HepG2 (cell line): Measurements from ENCODE around the gene CRIM1. TPM values are rescaled to one million over a fixed set of nuclear protein-coding genes. Genes with fewer than 3 reads are reported as not detected.

Experiments used
- HDAC2 ChIP-seq: sonication (generic); formaldehyde crosslinking; IDR thresholded peaks from 2 replicates; pipeline ENCODE4 v1.4.0; 2020; ENCODE audit warnings: missing genetic modification reagents
- MED1 ChIP-seq: sonication (generic); formaldehyde crosslinking; IDR thresholded peaks from 2 replicates; pipeline ENCODE4 v1.4.0; 2020; ENCODE audit warnings: missing genetic modification reagents
- SOX13 ChIP-seq, 3 experiments: fragments of 450-650 bp in 1 of 3; sonication (generic) in 1 of 3; formaldehyde crosslinking in 1 of 3; IDR thresholded peaks in 2 of 3; conservative IDR thresholded peaks in 1 of 3; 2 replicates each; pipeline versions ENCODE4 v1.5.0 to v1.6.1; 2016 to 2020; ENCODE audit warnings: antibody characterized with exemption in 1 of 3, mild to moderate bottlenecking in 1 of 3, missing compliant biosample characterization in 1 of 3, missing genetic modification reagents in 1 of 3, moderate library complexity in 1 of 3
- ZFP1 ChIP-seq: IDR thresholded peaks from 2 replicates; pipeline ENCODE4 v1.6.1; 2016
- polyA plus RNA-seq, 8 experiments: library from polyadenylated mRNA; depleted of rRNA in 3 of 8; stranded (reverse) in 7 of 8; unstranded in 1 of 8; fragments of >200 nt; fragmentation: Illumina TruSeq in 4 of 8; extraction: Trizol in 4 of 8; gene quantifications; 2 replicates each; pipeline versions ENCODE4 v1.2.1 to v1.2.3, GENCODE V29; 2011 to 2016; ENCODE audit warnings: low read depth in 4 of 8, missing spikeins in 1 of 8, mixed read lengths in 1 of 8; ENCODE audit not compliant: insufficient read depth in 1 of 8
- total RNA-seq, 5 experiments: library from RNA; depleted of rRNA; stranded (reverse); fragments of >200 nt; fragmentation: Illumina TruSeq; extraction: Trizol; gene quantifications; 2 replicates each; pipeline ENCODE4 v1.2.3, GENCODE V29; 2016; ENCODE audit warnings: low read depth in 1 of 5
- TF ChIP-seq, protein P1 (sequence below): IDR thresholded peaks from 2 replicates; pipeline ENCODE4 v1.6.1; 2012; ENCODE audit warnings: low read depth, low read length, improper control_type of control experiment
- TF ChIP-seq, protein P2 (sequence below): sonication (generic); formaldehyde crosslinking; IDR thresholded peaks from 2 replicates; pipeline ENCODE4 v1.4.0; 2020; ENCODE audit warnings: missing genetic modification reagents, borderline replicate concordance
- TF ChIP-seq, protein P3 (sequence below): sonication (generic); formaldehyde crosslinking; IDR thresholded peaks from 2 replicates; pipeline ENCODE4 v1.4.0; 2020; ENCODE audit warnings: missing genetic modification reagents
- TF ChIP-seq, protein P4 (sequence below): sonication (generic); formaldehyde crosslinking; IDR thresholded peaks from 2 replicates; pipeline ENCODE4 v1.8.0; 2022; ENCODE audit warnings: mild to moderate bottlenecking, missing genetic modification reagents, moderate library complexity
- TF ChIP-seq, protein P5 (sequence below): sonication (generic); formaldehyde crosslinking; IDR thresholded peaks from 2 replicates; pipeline ENCODE4 v1.5.1; 2020; ENCODE audit warnings: mild to moderate bottlenecking, missing genetic modification reagents, borderline replicate concordance

CRIM1 gene
- total and polyA plus RNA-seq, 2 of the 13 experiments (the other 11 are each of a cell fraction or from before 2014, with no cell fraction given), result 39.1 to 69.9 TPM

DNA sequence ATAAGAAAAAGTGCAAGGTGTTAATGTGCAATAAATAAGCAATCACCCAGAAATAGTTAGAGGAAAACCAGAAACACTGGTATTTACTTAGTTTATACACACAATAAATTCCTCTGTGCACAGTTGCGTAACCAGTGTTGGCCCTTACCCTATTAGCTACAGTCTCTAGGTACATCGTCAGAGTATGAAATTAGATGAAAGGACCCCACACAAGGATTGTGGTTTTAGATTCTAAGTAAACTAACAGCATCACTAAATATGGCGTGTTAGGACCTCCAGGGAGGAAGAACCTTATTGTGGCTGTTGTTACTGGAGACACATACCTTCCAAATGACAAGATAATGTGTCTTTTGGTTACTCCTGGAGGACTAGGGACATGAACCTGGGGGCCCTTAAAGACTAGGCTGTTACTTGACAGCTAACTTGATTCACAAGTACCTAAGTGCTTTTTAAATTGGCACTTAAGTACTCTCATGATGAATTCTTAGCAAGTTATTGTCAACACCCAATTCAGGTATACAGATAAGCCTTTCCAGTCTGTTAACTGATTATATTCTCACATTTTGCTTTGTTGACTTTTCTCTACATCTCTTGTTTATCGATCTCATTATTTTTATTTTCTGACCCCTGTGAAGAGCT, 127.1 kb downstream of the CRIM1 start (continued):
- TF ChIP-seq, protein P1, sequence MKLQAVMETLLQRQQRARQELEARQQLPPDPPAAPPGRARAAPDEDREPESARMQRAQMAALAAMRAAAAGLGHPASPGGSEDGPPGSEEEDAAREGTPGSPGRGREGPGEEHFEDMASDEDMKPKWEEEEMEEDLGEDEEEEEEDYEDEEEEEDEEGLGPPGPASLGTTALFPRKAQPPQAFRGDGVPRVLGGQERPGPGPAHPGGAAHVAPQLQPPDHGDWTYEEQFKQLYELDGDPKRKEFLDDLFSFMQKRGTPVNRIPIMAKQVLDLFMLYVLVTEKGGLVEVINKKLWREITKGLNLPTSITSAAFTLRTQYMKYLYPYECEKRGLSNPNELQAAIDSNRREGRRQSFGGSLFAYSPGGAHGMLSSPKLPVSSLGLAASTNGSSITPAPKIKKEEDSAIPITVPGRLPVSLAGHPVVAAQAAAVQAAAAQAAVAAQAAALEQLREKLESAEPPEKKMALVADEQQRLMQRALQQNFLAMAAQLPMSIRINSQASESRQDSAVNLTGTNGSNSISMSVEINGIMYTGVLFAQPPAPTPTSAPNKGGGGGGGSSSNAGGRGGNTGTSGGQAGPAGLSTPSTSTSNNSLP, result 0 out of 2 replicates have a peak, but pooled peaks have one; percentile 49
- TF ChIP-seq, protein P2, sequence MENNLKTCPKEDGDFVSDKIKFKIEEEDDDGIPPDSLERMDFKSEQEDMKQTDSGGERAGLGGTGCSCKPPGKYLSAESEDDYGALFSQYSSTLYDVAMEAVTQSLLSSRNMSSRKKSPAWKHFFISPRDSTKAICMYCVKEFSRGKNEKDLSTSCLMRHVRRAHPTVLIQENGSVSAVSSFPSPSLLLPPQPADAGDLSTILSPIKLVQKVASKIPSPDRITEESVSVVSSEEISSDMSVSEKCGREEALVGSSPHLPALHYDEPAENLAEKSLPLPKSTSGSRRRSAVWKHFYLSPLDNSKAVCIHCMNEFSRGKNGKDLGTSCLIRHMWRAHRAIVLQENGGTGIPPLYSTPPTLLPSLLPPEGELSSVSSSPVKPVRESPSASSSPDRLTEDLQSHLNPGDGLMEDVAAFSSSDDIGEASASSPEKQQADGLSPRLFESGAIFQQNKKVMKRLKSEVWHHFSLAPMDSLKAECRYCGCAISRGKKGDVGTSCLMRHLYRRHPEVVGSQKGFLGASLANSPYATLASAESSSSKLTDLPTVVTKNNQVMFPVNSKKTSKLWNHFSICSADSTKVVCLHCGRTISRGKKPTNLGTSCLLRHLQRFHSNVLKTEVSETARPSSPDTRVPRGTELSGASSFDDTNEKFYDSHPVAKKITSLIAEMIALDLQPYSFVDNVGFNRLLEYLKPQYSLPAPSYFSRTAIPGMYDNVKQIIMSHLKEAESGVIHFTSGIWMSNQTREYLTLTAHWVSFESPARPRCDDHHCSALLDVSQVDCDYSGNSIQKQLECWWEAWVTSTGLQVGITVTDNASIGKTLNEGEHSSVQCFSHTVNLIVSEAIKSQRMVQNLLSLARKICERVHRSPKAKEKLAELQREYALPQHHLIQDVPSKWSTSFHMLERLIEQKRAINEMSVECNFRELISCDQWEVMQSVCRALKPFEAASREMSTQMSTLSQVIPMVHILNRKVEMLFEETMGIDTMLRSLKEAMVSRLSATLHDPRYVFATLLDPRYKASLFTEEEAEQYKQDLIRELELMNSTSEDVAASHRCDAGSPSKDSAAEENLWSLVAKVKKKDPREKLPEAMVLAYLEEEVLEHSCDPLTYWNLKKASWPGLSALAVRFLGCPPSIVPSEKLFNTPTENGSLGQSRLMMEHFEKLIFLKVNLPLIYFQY (CRISPR knock-in tag), result no peak
- TF ChIP-seq, protein P3, sequence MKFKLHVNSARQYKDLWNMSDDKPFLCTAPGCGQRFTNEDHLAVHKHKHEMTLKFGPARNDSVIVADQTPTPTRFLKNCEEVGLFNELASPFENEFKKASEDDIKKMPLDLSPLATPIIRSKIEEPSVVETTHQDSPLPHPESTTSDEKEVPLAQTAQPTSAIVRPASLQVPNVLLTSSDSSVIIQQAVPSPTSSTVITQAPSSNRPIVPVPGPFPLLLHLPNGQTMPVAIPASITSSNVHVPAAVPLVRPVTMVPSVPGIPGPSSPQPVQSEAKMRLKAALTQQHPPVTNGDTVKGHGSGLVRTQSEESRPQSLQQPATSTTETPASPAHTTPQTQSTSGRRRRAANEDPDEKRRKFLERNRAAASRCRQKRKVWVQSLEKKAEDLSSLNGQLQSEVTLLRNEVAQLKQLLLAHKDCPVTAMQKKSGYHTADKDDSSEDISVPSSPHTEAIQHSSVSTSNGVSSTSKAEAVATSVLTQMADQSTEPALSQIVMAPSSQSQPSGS (CRISPR knock-in tag), result peak; percentile 28; the same call in 1 of the 2 replicates
- TF ChIP-seq HDAC2 (CRISPR knock-in tag) (peak; percentile 69), SOX13 (IDR thresholded peaks at IDR 0.05) (no peak), SOX13 (CRISPR knock-in tag; conservative IDR thresholded peaks at IDR 0.05 in 1 of 2, IDR thresholded peaks at IDR 0.05 in 1 of 2) (peak in 1 of 2 experiments; percentile 71; a peak in 1 of 4 replicates), ZFP1 (CRISPR knock-in tag) (0 out of 2 replicates have a peak, but pooled peaks have one; percentile 73), MED1 (CRISPR knock-in tag) (peak; percentile 35; the same call in 1 of the 2 replicates)
- TF ChIP-seq, protein P4, sequence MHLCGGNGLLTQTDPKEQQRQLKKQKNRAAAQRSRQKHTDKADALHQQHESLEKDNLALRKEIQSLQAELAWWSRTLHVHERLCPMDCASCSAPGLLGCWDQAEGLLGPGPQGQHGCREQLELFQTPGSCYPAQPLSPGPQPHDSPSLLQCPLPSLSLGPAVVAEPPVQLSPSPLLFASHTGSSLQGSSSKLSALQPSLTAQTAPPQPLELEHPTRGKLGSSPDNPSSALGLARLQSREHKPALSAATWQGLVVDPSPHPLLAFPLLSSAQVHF (CRISPR knock-in tag), result no peak
- TF ChIP-seq, protein P5, sequence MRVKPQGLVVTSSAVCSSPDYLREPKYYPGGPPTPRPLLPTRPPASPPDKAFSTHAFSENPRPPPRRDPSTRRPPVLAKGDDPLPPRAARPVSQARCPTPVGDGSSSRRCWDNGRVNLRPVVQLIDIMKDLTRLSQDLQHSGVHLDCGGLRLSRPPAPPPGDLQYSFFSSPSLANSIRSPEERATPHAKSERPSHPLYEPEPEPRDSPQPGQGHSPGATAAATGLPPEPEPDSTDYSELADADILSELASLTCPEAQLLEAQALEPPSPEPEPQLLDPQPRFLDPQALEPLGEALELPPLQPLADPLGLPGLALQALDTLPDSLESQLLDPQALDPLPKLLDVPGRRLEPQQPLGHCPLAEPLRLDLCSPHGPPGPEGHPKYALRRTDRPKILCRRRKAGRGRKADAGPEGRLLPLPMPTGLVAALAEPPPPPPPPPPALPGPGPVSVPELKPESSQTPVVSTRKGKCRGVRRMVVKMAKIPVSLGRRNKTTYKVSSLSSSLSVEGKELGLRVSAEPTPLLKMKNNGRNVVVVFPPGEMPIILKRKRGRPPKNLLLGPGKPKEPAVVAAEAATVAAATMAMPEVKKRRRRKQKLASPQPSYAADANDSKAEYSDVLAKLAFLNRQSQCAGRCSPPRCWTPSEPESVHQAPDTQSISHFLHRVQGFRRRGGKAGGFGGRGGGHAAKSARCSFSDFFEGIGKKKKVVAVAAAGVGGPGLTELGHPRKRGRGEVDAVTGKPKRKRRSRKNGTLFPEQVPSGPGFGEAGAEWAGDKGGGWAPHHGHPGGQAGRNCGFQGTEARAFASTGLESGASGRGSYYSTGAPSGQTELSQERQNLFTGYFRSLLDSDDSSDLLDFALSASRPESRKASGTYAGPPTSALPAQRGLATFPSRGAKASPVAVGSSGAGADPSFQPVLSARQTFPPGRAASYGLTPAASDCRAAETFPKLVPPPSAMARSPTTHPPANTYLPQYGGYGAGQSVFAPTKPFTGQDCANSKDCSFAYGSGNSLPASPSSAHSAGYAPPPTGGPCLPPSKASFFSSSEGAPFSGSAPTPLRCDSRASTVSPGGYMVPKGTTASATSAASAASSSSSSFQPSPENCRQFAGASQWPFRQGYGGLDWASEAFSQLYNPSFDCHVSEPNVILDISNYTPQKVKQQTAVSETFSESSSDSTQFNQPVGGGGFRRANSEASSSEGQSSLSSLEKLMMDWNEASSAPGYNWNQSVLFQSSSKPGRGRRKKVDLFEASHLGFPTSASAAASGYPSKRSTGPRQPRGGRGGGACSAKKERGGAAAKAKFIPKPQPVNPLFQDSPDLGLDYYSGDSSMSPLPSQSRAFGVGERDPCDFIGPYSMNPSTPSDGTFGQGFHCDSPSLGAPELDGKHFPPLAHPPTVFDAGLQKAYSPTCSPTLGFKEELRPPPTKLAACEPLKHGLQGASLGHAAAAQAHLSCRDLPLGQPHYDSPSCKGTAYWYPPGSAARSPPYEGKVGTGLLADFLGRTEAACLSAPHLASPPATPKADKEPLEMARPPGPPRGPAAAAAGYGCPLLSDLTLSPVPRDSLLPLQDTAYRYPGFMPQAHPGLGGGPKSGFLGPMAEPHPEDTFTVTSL (CRISPR knock-in tag), result peak; percentile 29; the same call in 1 of the 2 replicates
